Effector memory CD4-positive, alpha-beta T cell (primary cell): ENCODE data around the gene CIDEC.

Experiments used
- DNase-seq, 3 donors: peaks; one replicate each; pipeline ENCODE4 v3.0.0-alpha.2; 2020
- H3K27ac ChIP-seq: 2 replicates; pipeline ENCODE4 v1.7.0; 2013; ENCODE audit warnings: mild to moderate bottlenecking, low read length, moderate library complexity; ENCODE audit not compliant: insufficient read depth, poor library complexity, severe bottlenecking
- H3K27me3 ChIP-seq: replicated peaks from 2 replicates; pipeline ENCODE4 v1.7.0; 2013; ENCODE audit warnings: mild to moderate bottlenecking, low read length; ENCODE audit not compliant: insufficient read depth, control insufficient read depth, poor library complexity, severe bottlenecking
- H3K36me3 ChIP-seq: 2 replicates; pipeline ENCODE4 v1.7.0; 2013; ENCODE audit warnings: mild to moderate bottlenecking, low read length, moderate library complexity; ENCODE audit not compliant: control insufficient read depth, insufficient read depth
- H3K4me1 ChIP-seq: 2 replicates; pipeline ENCODE4 v1.7.0; 2013; ENCODE audit warnings: low read length, mild to moderate bottlenecking; ENCODE audit not compliant: control insufficient read depth, insufficient read depth, poor library complexity, severe bottlenecking
- H3K4me3 ChIP-seq: 2 replicates; pipeline ENCODE4 v1.7.0; 2013; ENCODE audit warnings: low read length, low read depth, mild to moderate bottlenecking; ENCODE audit not compliant: insufficient read depth, poor library complexity, severe bottlenecking
- H3K9me3 ChIP-seq: 2 replicates; pipeline ENCODE4 v1.7.0; 2013; ENCODE audit warnings: mild to moderate bottlenecking, low read length, moderate library complexity; ENCODE audit not compliant: control insufficient read depth

The CIDEC gene

DNA sequence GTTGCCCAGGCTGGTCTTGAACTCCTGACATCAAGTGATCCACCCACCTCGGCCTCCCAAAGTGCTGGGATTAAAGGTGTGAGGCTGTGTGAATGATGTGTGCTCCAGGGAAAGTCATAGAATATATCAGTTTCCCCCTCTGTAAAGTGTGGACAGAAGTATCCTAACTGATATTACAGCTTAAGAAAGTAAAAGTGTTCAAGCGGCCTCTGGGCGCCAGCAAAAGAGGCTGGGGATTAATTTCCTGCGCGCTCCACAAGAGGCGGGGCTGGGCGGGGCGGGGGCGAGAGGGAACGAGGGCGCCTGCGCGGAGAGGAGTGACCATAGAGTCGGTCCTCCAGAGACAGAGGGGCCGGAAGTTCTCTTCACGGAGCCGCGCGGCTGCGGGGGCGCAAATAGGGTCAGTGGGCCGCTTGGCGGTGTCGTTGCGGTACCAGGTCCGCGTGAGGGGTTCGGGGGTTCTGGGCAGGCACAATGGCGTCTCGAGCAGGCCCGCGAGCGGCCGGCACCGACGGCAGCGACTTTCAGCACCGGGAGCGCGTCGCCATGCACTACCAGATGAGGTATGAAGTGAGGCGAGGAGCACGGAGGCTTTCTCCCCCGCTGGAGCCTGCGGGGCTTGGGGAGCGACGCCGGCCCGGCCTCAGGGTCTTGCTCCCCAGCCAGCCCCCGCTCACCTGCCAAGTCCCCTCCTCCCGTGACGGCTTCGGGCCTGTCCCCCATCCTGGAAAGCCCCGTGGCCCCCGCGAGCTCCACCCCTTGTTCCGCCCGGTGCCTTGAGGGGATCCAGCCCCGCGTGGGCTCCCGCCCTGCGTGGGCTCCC is 10.4 kb upstream of the CIDEC start, which contains the start of gene JAGN1:
TSS of gene JAGN1 (plus strand) at position 362 of the 823 bp plus-strand sequence. CDS start at position 475, 113 bp downstream.
- peak; percentile 86 to 87 (median 86) for DNase-seq
- H3K4me1 ChIP-seq, result peaks cover 11% of the 10 kb centered on the region
- no peaks in the 10 kb centered on the region for H3K27me3 ChIP-seq

DNA sequence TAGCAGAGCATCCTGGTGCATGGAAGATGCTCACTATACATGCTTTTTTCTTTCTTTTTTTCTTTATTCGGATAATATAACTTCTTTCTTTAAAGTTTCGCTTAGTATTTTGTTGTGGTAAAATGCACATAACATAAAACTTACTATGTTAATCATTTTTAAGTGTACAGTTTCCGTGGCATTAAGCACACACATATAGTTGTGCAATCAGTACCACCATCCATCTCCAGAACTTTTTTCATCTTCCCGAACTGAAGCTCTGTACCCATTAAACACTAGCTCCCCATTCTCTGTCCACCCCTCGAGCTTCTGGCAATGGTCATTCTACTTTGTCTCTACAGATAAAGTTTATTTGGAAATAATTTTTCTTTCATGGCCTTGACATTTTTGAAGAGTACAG is 9.4 kb upstream of the CIDEC start:
- Histone ChIP-seq H3K9me3 (no peaks in the 10 kb centered on the region), H3K4me3 (no peak overlapping the region), H3K4me1 (peaks cover 6% of the 10 kb centered on the region), H3K27ac (no peak overlapping the region), H3K27me3 (no peaks in the 10 kb centered on the region), H3K36me3 (peaks cover 10% of the 10 kb centered on the region)
- no peak for DNase-seq

More for the DNA sequence above, 10.4 kb upstream of the CIDEC start, which contains the start of gene JAGN1:
- Histone ChIP-seq H3K9me3 (no peaks in the 10 kb centered on the region), H3K4me3 (peak within 1 kb of the TSS; percentile 94), H3K36me3 (peaks cover 10% of the 10 kb centered on the region), H3K27ac (peak within 1 kb of the TSS; percentile 100)

DNA sequence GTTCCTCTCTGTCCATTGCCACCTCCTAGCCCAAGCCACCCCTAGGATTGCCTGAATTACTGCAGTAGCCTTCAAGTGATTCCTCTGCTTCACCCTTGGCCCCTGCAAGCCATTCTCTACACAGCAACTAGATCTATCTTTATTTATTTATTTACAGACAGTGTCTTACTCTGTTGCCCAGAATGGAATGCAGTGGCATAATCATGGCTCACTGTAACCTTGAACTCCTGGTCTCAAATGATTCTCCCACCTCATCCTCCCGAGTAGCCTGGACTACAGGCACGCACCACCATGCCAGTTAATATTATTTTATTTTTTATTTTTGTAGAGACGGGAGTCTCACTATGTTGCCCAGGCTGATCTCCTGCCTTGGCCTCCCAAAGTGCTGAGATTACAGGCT is 8.5 kb upstream of the CIDEC start:
- H3K27me3 ChIP-seq, result no peaks in the 10 kb centered on the region
- DNase-seq, result no peak
- H3K36me3 ChIP-seq, result peaks cover 9% of the 10 kb centered on the region
- H3K4me1 ChIP-seq, result peaks cover 6% of the 10 kb centered on the region
- no peak overlapping the region for H3K4me3 ChIP-seq
- no peak overlapping the region for H3K27ac ChIP-seq
- no peaks in the 10 kb centered on the region for H3K9me3 ChIP-seq

DNA sequence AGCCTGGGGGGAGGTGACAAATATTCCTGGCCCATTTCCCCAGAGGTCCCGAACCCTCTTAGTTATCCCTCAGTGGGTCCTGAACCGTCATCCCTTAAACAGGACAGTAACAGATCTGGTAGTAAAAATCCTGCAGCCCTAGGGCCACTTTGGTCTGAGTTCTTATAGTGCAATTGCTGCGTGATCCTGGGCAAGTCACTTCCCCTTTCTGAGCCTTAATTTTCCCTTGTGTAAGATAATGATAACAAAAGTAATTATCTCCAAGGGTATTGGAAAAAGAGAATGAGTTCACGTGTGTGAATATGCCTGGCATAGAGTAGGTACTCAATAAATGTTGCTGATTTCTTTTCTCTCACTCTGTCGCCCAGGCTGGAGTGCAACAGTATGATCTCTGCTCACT is 7.4 kb upstream of the CIDEC start:
- no peak for DNase-seq
- Histone ChIP-seq H3K4me3 (no peak overlapping the region), H3K27ac (no peak overlapping the region), H3K27me3 (no peaks in the 10 kb centered on the region), H3K4me1 (peaks cover 6% of the 10 kb centered on the region), H3K9me3 (no peaks in the 10 kb centered on the region), H3K36me3 (no peaks in the 10 kb centered on the region)

DNA sequence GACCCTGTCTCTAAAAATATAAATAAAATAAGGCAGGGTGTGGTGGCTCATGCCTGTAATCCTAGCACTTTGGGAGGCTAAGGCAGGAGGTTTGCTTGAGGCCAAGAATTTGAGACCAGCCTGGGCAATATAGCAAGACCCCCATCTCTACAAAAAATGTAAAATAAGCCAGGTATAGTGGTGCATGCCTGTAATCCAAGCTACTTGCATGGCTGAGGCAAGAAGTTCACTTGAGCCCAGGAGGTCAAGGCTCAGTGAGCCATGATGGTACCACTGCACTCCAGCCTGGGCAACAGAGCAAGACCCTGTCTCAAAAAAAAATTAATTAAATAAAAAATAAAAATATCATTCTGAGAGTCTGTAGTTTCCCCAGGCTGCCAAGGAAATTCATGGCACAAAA is 6.3 kb upstream of the CIDEC start:
- Histone ChIP-seq H3K36me3 (no peaks in the 10 kb centered on the region), H3K4me1 (peaks cover 5% of the 10 kb centered on the region), H3K27ac (no peak overlapping the region), H3K9me3 (no peaks in the 10 kb centered on the region), H3K4me3 (no peak overlapping the region), H3K27me3 (no peaks in the 10 kb centered on the region)
- DNase-seq, result no peak

DNA sequence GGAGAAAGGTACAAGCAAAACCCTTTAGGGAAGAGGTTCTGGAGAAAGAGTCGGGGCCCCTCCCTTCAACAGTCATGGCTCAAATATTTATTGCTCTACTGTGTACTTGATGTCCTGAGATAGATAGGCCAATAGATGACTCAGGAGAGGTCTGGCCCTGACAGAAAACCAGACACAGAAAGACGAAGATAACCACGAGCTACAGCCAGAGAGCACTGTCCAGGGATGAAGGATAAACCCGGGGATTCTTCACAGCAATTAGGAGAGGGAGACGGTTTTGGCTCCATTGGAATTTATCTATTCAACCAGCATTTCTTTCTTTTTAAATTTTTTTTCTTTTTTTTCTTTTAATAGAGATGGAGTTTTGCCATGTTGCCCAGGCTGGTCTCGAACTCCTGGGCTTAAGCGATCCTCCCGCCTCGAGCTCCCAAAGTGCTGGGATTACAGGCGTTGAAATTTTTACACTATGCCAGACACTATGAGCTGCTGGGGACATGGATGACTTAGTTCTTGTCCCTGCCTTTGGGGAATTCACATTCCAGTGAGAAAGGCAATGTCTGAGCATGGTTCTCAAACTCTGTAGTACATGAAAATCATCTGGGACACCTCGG is 4.6 kb upstream of the CIDEC start:
- Histone ChIP-seq H3K4me1 (no peaks in the 10 kb centered on the region), H3K36me3 (no peaks in the 10 kb centered on the region), H3K27me3 (no peaks in the 10 kb centered on the region), H3K4me3 (no peak overlapping the region), H3K9me3 (no peaks in the 10 kb centered on the region), H3K27ac (no peak overlapping the region)
- no peak for DNase-seq

DNA sequence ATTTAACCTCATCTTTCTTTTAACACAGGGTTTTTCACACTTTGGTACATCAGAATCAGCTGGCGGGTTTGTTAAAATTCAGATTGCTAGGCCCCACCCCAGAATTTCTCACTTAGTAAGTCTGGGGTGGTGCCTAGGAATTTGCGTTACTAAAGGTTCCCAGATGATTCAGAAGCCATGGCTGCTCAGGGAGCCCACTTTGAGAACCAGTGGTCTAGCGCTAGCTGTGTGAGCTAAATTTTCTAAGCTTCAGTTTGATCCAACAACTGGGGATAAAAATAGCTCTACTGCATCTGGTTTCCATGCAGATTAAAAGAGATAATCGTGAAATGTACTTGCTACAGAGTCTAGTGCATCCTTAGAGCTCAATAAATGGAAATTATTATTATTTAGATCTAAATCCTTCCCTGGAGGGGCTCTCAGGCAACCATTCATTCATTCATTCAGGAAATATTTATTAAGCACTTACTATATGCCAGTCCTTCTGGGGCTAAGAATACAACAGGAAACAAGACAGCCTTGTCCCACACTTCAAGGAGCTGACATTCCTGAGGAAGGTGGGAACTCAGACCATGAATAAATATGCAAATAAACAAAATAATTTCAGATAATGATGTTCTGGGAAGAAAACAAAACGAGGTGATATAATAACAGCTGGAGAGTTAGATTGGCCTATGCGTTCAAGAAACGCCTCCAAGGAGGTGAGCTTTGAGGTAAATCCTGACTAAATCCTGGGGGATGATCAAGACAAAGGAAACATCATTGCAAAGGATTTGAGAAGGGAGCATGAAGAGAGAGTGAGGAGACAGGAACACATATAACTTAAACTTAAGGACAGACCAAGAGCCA is 3.9 kb upstream of the CIDEC start:
- Histone ChIP-seq H3K36me3 (no peaks in the 10 kb centered on the region), H3K27ac (no peak overlapping the region)
- no peak for DNase-seq

DNA sequence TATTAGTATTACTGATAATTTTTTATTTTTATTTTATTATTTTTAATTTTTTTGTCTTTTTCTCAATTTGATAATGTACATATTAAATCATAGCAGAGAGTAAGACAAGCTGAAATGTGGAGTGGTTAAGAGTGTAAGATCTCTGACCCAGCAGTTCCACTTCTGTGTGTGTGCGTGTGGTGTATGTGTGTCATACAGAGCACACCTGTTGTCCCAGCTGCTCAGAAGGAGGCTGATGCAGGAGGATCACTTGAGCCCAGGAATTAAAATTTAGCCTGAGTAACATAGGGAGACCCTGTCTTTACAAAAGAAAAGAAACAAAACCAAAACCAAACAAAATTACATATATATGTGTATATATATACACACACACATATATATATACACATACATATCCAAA is 1.4 kb upstream of the CIDEC start:
- H3K36me3 ChIP-seq, result no peaks in the 10 kb centered on the region
- no peaks in the 10 kb centered on the region for H3K4me1 ChIP-seq
- H3K27me3 ChIP-seq, result no peaks in the 10 kb centered on the region
- H3K27ac ChIP-seq, result no peak overlapping the region
- DNase-seq, result no peak
- no peaks in the 10 kb centered on the region for H3K9me3 ChIP-seq
- no peak overlapping the region for H3K4me3 ChIP-seq

More for the DNA sequence above, 3.9 kb upstream of the CIDEC start:
- Histone ChIP-seq H3K4me3 (no peak overlapping the region), H3K4me1 (no peaks in the 10 kb centered on the region), H3K9me3 (no peaks in the 10 kb centered on the region), H3K27me3 (no peaks in the 10 kb centered on the region)

DNA sequence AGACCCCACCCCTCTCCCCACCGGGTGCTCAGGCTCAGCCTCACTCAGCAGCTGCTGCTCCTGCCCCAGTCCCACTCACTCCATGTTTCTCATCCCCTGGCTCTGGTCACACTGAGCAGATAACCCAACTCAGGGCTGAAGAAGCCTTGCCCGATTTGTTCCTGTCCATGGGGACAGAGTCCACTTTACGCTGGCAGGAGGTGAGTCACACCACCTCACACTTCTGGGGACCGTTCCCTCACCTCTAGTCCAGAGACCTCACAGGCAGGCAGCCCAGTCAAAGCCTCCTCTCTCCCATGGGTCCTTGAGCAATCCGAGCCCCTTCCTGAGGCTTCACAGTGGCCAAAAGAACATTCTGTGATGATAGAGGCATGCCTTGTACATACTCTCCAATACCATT is 1.4 kb downstream of the CIDEC start:
- Histone ChIP-seq H3K27me3 (no peaks in the 10 kb centered on the region), H3K4me1 (no peaks in the 10 kb centered on the region), H3K36me3 (no peaks in the 10 kb centered on the region), H3K27ac (no peak overlapping the region), H3K4me3 (no peak overlapping the region), H3K9me3 (no peaks in the 10 kb centered on the region)
- no peak for DNase-seq
